ENCODE data around the gene BPIFA1.
A peak's percentile ranks its signal among the peaks of the same experiment; 100 is the strongest.

Gene BPIFA1

DNA sequence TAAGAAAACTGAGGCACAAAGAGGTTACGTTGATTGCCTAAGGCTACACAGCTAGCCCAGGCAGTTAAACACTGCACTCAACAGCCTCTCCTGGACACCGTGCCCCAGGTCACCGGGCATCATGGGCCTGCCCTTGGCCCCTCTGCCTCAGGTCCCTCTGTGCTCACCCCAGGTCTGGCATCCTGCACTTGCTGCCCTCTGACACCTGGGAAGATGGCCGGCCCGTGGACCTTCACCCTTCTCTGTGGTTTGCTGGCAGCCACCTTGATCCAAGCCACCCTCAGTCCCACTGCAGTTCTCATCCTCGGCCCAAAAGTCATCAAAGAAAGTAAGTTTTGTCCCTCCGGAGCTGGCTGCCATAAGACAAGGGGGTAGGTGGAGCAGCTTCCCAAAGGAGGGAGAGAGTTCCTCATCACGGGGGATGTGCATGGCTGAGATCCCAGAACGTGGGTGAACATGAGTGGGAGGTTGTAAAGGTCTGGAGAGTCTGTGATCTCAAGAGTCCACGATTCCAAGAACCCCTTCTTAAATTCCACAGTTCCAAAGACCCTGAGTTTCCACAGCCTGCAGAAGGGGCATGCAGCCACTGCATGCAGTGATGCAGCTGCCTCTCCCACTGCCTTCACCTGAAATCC, 50.2 kb downstream of the BPIFA1 start:
- TF ChIP-seq, protein P1, sequence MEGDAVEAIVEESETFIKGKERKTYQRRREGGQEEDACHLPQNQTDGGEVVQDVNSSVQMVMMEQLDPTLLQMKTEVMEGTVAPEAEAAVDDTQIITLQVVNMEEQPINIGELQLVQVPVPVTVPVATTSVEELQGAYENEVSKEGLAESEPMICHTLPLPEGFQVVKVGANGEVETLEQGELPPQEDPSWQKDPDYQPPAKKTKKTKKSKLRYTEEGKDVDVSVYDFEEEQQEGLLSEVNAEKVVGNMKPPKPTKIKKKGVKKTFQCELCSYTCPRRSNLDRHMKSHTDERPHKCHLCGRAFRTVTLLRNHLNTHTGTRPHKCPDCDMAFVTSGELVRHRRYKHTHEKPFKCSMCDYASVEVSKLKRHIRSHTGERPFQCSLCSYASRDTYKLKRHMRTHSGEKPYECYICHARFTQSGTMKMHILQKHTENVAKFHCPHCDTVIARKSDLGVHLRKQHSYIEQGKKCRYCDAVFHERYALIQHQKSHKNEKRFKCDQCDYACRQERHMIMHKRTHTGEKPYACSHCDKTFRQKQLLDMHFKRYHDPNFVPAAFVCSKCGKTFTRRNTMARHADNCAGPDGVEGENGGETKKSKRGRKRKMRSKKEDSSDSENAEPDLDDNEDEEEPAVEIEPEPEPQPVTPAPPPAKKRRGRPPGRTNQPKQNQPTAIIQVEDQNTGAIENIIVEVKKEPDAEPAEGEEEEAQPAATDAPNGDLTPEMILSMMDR (IDR thresholded peaks at IDR 0.05; ENCODE audit: low read depth, low read length): no peak
- H3K4me3 ChIP-seq (replicated peaks in 1 of 2; ENCODE audit: low read depth in 2 of 2, low read length in 2 of 2): no peak overlapping the region
- DNase-seq (ENCODE audit: low read depth in 2 of 2): no peak

DNA sequence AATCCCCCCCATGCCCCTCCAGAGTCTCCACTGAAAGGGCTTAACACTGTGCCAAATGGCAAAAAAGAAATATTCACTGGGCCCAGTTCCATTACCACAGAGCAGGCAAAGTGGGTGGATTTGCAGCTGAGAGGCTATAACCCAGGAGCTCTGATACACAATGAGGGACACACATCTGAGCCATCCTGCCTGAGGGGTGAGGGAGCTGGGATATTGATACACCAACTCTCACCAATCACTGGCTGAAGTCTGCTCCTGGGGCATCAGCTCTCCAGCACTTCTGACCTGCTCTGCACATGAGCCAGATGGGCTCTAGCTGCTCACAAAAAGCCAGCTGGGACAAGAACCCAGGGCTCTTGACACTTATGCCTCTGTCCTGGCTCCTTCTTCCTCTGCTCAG, 52.1 kb downstream of the BPIFA1 start:
- no peak overlapping the region for H3K4me3 ChIP-seq (replicated peaks in 1 of 2; ENCODE audit: low read depth in 2 of 2, low read length in 2 of 2)
- TF ChIP-seq, protein P1 (IDR thresholded peaks at IDR 0.05; ENCODE audit: low read depth, low read length): no peak
- DNase-seq (ENCODE audit: low read depth in 2 of 2): no peak

DNA sequence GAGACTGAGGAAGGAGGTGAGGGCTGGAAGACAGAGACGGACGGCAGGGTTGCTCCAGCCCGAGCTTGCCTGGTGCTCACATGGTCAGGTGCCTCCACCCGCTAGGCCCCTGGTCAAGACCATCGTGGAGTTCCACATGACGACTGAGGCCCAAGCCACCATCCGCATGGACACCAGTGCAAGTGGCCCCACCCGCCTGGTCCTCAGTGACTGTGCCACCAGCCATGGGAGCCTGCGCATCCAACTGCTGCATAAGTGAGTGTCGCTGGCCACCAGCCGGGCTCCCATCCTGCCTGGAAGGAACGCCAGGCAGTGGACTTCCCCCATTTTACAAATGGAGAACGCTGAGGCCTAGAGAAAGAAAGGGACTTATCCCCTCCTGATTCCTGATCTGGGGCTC, 55.1 kb downstream of the BPIFA1 start:
- DNase-seq (ENCODE audit: low read depth in 2 of 2): no peak
- H3K4me3 ChIP-seq (replicated peaks in 1 of 2; ENCODE audit: low read depth in 2 of 2, low read length in 2 of 2): no peak overlapping the region
- TF ChIP-seq, protein P1 (IDR thresholded peaks at IDR 0.05; ENCODE audit: low read depth, low read length): no peak

DNA sequence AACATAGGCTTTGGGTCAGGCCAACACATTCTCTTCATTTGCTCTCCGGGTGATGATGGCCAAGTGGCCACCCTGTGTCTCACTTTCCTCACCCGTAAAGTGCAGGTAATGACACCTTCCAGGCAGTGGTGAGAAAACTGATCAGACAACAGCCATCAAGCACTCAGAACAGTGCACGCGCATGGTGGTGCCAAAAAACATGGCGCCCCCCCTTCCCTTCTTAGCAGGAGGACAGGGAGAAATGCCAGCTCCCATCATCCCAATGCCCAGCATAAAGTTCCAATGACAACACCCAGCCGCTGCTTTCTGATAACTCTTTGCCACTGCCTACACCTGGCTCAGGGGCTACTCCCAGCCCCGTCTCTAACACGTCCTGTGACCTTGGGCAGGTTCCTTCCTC, 55.6 kb downstream of the BPIFA1 start:
- TF ChIP-seq, protein P1 (IDR thresholded peaks at IDR 0.05; ENCODE audit: low read depth, low read length): no peak
- DNase-seq (ENCODE audit: low read depth in 2 of 2): no peak
- no peak overlapping the region for H3K4me3 ChIP-seq (replicated peaks in 1 of 2; ENCODE audit: low read depth in 2 of 2, low read length in 2 of 2)

DNA sequence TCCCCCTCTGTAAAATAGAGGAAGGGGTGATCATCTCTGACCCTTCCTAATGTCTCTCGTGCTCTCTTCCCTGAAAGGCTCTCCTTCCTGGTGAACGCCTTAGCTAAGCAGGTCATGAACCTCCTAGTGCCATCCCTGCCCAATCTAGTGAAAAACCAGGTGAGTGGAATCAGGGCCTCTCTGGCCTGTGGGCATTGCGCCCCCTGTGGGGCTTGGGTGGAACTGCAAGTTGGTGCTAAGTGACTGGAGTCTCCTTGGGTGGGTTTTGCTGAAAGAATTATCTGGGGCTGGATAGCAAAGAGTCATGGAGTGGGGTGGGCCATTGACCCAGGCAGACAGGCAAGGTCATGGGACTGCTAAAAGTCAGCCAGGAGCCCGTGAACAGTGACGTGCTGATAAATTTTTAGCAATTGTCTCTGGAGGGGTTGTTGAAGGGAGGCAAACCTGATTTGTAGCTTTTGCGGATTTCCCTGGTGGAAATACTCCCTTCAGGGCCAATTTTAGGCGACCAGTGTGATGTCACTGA, 56.1 kb downstream of the BPIFA1 start:
- DNase-seq (ENCODE audit: low read depth in 2 of 2): peak; percentile 16 to 41
- TF ChIP-seq, protein P1 (IDR thresholded peaks at IDR 0.05; ENCODE audit: low read depth, low read length): peak; percentile 99
- no peak overlapping the region for H3K4me3 ChIP-seq (replicated peaks in 1 of 2; ENCODE audit: low read depth in 2 of 2, low read length in 2 of 2)

Measured in cardiac fibroblast (primary cell).